Measurements from ENCODE around the gene GNAS.

DNA sequence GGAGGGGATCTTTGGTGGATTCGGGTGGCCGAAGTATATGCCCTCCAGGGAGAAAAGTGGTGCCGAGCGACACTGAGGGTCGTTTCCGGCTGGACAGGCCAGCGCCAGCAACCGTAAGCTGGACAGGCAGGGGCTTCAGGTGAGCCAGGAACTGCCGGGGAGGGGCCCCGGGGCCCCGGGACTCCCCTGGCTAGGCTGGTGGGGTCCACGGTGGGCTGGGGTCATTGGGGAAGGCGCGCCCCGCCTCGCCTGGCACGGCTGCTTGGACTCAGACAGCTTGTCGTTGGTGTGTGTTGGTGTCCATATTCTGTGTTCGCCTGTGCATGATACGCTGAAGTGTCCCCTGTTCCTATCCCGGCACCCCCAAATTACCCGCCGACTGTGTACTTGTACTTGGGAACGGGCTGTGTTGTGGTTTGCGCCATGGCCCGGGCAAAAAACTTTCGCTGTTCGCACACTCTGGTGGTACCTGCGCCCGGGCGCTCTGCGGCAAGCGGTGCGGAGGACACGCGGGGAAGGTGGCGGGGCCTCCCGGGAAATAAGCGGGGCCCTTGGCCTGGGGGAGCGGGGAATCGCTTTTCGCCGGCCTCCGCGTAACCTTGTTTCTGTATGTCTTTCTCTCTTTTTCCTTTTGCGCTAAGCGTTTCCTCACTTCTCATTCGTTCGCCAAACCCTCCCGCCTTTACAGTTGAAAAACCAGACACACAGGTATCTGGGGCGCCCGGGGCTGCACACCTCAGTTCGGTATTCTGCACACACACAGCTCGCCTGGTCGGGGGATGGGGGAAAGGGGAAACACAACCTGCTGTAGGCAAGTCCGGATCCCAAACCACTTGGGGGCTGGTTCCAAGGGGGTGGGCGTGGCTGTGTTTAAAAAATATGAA lies 3.2 kb downstream of the GNAS start:
- TF ChIP-seq GATA2 (IDR thresholded peaks at IDR 0.05; ENCODE audit: low read depth, low read length) (no peak), GATA3 (IDR thresholded peaks at IDR 0.05; ENCODE audit: low read depth, low read length) (no peak)
